Subcutaneous adipose tissue (tissue), 4 donors: ENCODE measurements around the gene FCSK. TPM values are rescaled to one million over a fixed set of nuclear protein-coding genes. Genes with fewer than 3 reads are reported as not detected.

ENCODE experiments used
- total RNA-seq, 4 donors: library from RNA; depleted of rRNA; stranded (reverse); fragments of >200 nt; gene quantifications; one replicate each; pipeline ENCODE4 v1.1.0, GENCODE V29; 2016
- TF ChIP-seq, protein P1 (sequence below): fragments of 450-650 bp; IDR thresholded peaks from one replicate; pipeline ENCODE4 v1.5.1; 2016; ENCODE audit warnings: low read depth, mild to moderate bottlenecking, control low read depth, antibody characterized with exemption, moderate library complexity

The FCSK gene
- total RNA-seq, 4 donors from 2014 or later: 2.0 to 25.1 (median 12.0) TPM

DNA sequence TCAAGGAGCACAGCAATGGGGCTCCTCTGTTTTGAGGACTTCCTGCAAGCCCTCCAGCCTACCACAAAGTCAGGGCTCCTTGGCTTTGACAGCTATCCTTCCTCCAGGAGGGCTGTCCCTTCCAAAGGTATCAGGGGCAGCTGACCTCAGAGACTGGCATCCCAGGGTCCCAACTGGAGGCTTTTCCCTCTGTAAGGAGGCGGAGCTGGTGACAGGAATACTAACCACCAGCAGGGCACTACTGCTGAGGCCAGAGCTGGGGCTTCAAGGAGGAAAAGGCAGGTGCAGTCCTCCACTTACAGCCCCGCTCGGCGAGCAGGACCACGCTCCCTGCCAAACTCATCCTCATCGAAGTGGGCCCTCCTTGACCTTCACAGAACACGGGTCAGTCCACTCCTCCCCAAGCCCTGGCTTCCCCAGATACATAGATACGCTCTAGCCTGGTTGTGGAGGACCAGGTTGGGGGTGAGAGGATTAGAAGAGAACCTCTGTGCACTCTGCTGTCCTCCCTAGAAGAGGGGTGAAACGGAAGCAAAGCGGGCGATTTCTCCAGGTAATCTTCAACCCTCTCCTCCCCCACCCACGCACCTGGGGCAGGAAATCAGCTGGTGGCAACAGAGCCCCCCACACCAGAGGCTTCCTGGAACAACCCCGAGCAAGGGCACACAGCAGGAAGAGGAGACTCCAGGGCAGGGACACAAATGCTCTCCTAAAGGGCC lies 36.0 kb upstream of the FCSK start:
- TF ChIP-seq, protein P1, sequence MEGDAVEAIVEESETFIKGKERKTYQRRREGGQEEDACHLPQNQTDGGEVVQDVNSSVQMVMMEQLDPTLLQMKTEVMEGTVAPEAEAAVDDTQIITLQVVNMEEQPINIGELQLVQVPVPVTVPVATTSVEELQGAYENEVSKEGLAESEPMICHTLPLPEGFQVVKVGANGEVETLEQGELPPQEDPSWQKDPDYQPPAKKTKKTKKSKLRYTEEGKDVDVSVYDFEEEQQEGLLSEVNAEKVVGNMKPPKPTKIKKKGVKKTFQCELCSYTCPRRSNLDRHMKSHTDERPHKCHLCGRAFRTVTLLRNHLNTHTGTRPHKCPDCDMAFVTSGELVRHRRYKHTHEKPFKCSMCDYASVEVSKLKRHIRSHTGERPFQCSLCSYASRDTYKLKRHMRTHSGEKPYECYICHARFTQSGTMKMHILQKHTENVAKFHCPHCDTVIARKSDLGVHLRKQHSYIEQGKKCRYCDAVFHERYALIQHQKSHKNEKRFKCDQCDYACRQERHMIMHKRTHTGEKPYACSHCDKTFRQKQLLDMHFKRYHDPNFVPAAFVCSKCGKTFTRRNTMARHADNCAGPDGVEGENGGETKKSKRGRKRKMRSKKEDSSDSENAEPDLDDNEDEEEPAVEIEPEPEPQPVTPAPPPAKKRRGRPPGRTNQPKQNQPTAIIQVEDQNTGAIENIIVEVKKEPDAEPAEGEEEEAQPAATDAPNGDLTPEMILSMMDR: no peak

DNA sequence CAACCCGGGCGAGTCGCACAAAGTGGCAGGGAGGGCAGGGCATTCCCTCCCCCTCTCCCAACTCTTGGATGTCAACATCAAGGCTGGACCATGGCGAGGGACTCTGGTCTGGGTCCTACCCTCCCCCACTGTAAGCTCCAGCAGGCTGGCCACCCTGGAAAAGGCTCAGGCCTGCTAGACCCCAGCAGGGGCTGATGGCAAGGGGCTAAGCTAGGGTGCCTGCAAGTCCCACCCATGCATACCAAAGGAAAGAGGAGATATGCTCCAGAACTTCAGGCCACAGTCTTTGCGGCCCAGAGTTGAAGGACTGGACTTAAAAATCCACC lies 35.4 kb upstream of the FCSK start:
- TF ChIP-seq, protein P1: no peak

GRCh38 chr16:70419384-70420327 lies 34.7 kb upstream of the FCSK start:
- TF ChIP-seq, protein P1: no peak

DNA sequence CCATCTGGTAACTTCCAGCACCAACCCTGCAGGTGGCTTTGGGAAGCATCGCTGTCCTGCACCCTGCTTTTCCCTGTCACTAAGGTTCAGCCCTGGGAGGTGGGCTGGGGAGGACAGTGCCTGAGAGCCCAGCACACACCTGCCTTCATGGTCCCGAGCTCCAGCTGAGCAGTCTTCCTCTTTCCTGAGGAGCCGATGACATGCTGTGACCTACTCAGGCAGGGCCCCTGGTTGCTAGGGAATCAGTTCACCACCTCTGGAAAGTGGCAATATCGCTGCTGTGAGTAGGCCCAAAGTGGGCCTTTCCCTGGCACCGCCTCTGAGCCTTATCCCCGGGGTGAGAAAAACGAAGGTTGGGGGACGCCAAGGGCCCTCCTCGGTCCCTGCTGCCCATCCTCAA lies 33.4 kb upstream of the FCSK start:
- TF ChIP-seq, protein P1: no peak

DNA sequence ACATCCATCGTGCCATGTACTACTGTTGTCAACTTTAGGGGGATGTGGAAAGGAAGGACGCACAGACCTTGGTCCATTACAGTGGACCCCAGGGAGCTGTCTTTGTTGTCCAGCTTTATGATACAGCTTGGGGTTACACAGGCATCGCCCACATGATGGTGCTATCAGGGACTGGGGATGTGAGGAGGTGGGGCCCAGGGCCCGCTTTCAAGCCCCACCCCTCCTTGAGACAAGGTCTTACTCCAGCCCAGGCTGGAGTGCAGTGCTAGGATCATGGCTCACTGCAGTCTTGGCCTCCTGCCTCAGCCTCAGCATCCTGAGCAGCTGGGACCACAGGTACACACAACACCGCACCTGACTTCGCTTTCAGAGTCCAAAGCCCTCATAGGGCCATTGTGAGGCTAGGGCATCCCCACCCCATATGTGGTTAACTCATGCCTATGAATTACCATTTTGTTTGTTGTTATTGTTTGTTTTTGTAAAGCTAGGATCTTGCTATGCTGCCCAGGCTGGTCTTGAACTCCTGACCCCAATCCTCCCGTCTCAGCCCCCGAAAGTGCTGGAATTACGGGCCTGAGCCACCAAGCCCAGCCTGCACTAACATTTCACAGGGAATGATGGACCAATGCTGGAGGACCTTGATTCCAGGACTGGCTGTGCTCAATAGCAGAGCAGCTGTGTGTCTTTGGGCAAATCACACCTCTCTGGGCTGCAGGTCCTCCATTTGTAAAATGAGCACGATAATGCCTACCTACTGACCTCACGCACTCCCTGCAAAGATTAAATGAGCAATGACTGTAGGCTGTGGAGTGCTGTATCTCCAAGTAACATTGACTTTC lies 32.7 kb upstream of the FCSK start:
- TF ChIP-seq, protein P1: no peak

GRCh38 chr16:70422543-70422942 lies 31.9 kb upstream of the FCSK start:
- TF ChIP-seq, protein P1: no peak
